GM12878 (cell line): ENCODE data around the gene STK40. TPM values are rescaled to one million over a fixed set of nuclear protein-coding genes. Genes with fewer than 3 reads are reported as not detected.

Experiments
- CHD2 ChIP-seq: IDR thresholded peaks from 2 replicates; pipeline ENCODE4 v1.6.1; 2011; ENCODE audit warnings: low read depth, low read length, improper control_type of control experiment, borderline replicate concordance
- CREM ChIP-seq: IDR thresholded peaks from 2 replicates; pipeline ENCODE4 v1.6.1; 2014; ENCODE audit warnings: antibody characterized with exemption, low read depth
- E4F1 ChIP-seq: fragments of 450-650 bp; IDR thresholded peaks from 2 replicates; pipeline ENCODE4 v1.6.1; 2018; ENCODE audit warnings: borderline replicate concordance, mild to moderate bottlenecking; ENCODE audit not compliant: partially characterized antibody
- FOXM1 ChIP-seq: IDR thresholded peaks from 2 replicates; pipeline ENCODE4 v1.6.1; 2012; ENCODE audit warnings: low read depth, mild to moderate bottlenecking, inconsistent platforms, low read length, moderate library complexity
- LARP7 ChIP-seq: fragments of 450-650 bp; IDR thresholded peaks from 2 replicates; pipeline ENCODE4 v1.6.1; 2017; ENCODE audit warnings: mild to moderate bottlenecking
- MAX ChIP-seq: IDR thresholded peaks from 2 replicates; pipeline ENCODE4 v1.6.1; 2012; ENCODE audit warnings: low read depth, low read length, improper control_type of control experiment
- MTA3 ChIP-seq: IDR thresholded peaks from 2 replicates; pipeline ENCODE4 v1.6.1; 2012; ENCODE audit warnings: low read length, inconsistent platforms, borderline replicate concordance
- NR2C1 ChIP-seq: fragments of 450-650 bp; IDR thresholded peaks from 2 replicates; pipeline ENCODE4 v1.6.1; 2017; ENCODE audit warnings: antibody characterized with exemption, mild to moderate bottlenecking, moderate library complexity
- RAD21 ChIP-seq: IDR thresholded peaks from 2 replicates; pipeline ENCODE4 v1.6.1; 2011; ENCODE audit warnings: mild to moderate bottlenecking, low read depth, low read length, moderate library complexity; ENCODE audit not compliant: insufficient read depth
- SIX5 ChIP-seq: IDR thresholded peaks from 2 replicates; pipeline ENCODE4 v1.6.1; 2011; ENCODE audit warnings: mild to moderate bottlenecking, low read depth, low read length, moderate library complexity; ENCODE audit not compliant: severe bottlenecking
- YY1 ChIP-seq: IDR thresholded peaks from 2 replicates; pipeline ENCODE4 v1.6.1; 2011; ENCODE audit warnings: low read depth, mild to moderate bottlenecking, low read length
- ZNF384 ChIP-seq: IDR thresholded peaks from 2 replicates; pipeline ENCODE4 v1.6.1; 2012; ENCODE audit warnings: low read depth, mild to moderate bottlenecking, low read length, improper control_type of control experiment, borderline replicate concordance
- ZSCAN29 ChIP-seq: fragments of 450-650 bp; IDR thresholded peaks from 2 replicates; pipeline ENCODE4 v1.6.1; 2017; ENCODE audit warnings: mild to moderate bottlenecking, moderate library complexity
- polyA plus RNA-seq, 11 experiments: library from polyadenylated mRNA; depleted of rRNA in 4 of 11; unstranded in 6 of 11; stranded (reverse) in 5 of 11; fragments of >200 nt; fragmentation: Nextera tagmentation in 4 of 11; fragmentation: Illumina TruSeq in 1 of 11; extraction: Ambion mirVana in 4 of 11; extraction: Trizol in 1 of 11; gene quantifications; 1 replicate in 1 of 11; 2 replicates in 10 of 11; pipeline versions ENCODE4 v1.2.1 to v1.2.3, GENCODE V29; 2011 to 2016; ENCODE audit warnings: inconsistent platforms in 2 of 11, missing spikeins in 2 of 11, low read depth in 1 of 11
- total RNA-seq, 4 experiments: library from RNA; depleted of rRNA in 3 of 4; stranded (reverse); fragments of >200 nt in 3 of 4; fragmentation: Illumina TruSeq in 1 of 4; extraction: Trizol in 1 of 4; gene quantifications; 2 replicates each; pipeline versions ENCODE4 v1.2.1 to v1.2.3, GENCODE V29; 2013 to 2021
- TF ChIP-seq, protein P1 (sequence below): fragments of 450-650 bp; IDR thresholded peaks from 2 replicates; pipeline ENCODE4 v1.6.1; 2014; ENCODE audit warnings: mild to moderate bottlenecking
- TF ChIP-seq, protein P2 (sequence below): fragments of 150-350 bp; IDR thresholded peaks from 2 replicates; pipeline ENCODE4 v1.6.1; 2016; ENCODE audit warnings: low read depth, low read length
- TF ChIP-seq, protein P3 (sequence below): fragments of 450-650 bp; IDR thresholded peaks from 2 replicates; pipeline ENCODE4 v1.6.1; 2016; ENCODE audit warnings: mild to moderate bottlenecking

Gene STK40
- total and polyA plus RNA-seq, 10 of the 15 experiments (the other 5 are each of a cell fraction or from before 2014, with no cell fraction given): 0.27 to 51.0 (median 29.5) TPM

GRCh38 chr1:36385410-36386264 lies at the start of gene STK40 (continued):
- TF ChIP-seq MAX: no peak
- no peak for TF ChIP-seq RAD21
- TF ChIP-seq SIX5: peak; percentile 81
- peak; percentile 75 for TF ChIP-seq NR2C1
- TF ChIP-seq, protein P1, sequence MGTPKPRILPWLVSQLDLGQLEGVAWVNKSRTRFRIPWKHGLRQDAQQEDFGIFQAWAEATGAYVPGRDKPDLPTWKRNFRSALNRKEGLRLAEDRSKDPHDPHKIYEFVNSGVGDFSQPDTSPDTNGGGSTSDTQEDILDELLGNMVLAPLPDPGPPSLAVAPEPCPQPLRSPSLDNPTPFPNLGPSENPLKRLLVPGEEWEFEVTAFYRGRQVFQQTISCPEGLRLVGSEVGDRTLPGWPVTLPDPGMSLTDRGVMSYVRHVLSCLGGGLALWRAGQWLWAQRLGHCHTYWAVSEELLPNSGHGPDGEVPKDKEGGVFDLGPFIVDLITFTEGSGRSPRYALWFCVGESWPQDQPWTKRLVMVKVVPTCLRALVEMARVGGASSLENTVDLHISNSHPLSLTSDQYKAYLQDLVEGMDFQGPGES: peak; percentile 90
- TF ChIP-seq ZNF384: no peak
- TF ChIP-seq, protein P2, sequence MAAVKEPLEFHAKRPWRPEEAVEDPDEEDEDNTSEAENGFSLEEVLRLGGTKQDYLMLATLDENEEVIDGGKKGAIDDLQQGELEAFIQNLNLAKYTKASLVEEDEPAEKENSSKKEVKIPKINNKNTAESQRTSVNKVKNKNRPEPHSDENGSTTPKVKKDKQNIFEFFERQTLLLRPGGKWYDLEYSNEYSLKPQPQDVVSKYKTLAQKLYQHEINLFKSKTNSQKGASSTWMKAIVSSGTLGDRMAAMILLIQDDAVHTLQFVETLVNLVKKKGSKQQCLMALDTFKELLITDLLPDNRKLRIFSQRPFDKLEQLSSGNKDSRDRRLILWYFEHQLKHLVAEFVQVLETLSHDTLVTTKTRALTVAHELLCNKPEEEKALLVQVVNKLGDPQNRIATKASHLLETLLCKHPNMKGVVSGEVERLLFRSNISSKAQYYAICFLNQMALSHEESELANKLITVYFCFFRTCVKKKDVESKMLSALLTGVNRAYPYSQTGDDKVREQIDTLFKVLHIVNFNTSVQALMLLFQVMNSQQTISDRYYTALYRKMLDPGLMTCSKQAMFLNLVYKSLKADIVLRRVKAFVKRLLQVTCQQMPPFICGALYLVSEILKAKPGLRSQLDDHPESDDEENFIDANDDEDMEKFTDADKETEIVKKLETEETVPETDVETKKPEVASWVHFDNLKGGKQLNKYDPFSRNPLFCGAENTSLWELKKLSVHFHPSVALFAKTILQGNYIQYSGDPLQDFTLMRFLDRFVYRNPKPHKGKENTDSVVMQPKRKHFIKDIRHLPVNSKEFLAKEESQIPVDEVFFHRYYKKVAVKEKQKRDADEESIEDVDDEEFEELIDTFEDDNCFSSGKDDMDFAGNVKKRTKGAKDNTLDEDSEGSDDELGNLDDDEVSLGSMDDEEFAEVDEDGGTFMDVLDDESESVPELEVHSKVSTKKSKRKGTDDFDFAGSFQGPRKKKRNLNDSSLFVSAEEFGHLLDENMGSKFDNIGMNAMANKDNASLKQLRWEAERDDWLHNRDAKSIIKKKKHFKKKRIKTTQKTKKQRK: peak; percentile 54; the same call in 1 of the 2 replicates
- no peak for TF ChIP-seq ZSCAN29
- peak; percentile 96 for TF ChIP-seq CHD2
- peak; percentile 98 for TF ChIP-seq YY1
- no peak for TF ChIP-seq FOXM1
- TF ChIP-seq LARP7: peak; percentile 37; the same call in 1 of the 2 replicates
- no peak for TF ChIP-seq MTA3
- TF ChIP-seq CREM: peak; percentile 88
- TF ChIP-seq, protein P3, sequence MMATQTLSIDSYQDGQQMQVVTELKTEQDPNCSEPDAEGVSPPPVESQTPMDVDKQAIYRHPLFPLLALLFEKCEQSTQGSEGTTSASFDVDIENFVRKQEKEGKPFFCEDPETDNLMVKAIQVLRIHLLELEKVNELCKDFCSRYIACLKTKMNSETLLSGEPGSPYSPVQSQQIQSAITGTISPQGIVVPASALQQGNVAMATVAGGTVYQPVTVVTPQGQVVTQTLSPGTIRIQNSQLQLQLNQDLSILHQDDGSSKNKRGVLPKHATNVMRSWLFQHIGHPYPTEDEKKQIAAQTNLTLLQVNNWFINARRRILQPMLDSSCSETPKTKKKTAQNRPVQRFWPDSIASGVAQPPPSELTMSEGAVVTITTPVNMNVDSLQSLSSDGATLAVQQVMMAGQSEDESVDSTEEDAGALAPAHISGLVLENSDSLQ: peak; percentile 91
- peak; percentile 66 for TF ChIP-seq E4F1
